Ovary (tissue), 3 donors: Measurements from ENCODE around the gene ATF7IP.

Experiments used
- EP300 ChIP-seq: sonication (generic); formaldehyde crosslinking; IDR thresholded peaks from one replicate; pipeline ENCODE4 v1.6.1; 2017; ENCODE audit warnings: antibody characterized with exemption
- POLR2A ChIP-seq: fragments of 450-650 bp; IDR thresholded peaks from one replicate; pipeline ENCODE4 v1.6.1; 2017; ENCODE audit warnings: antibody characterized with exemption, mild to moderate bottlenecking, moderate library complexity
- TF ChIP-seq, protein P1 (sequence below), 3 donors: fragments of 450-650 bp in 2 of 3; fragments of 200-600 bp in 1 of 3; IDR thresholded peaks; one replicate each; pipeline versions ENCODE4 v1.5.1 to v1.8.0; 2016 to 2022; ENCODE audit warnings: antibody characterized with exemption in 3 of 3, mild to moderate bottlenecking in 1 of 3
- donor health status: DM: no; HTN: no; CAD: no.

- TF ChIP-seq, protein P1, sequence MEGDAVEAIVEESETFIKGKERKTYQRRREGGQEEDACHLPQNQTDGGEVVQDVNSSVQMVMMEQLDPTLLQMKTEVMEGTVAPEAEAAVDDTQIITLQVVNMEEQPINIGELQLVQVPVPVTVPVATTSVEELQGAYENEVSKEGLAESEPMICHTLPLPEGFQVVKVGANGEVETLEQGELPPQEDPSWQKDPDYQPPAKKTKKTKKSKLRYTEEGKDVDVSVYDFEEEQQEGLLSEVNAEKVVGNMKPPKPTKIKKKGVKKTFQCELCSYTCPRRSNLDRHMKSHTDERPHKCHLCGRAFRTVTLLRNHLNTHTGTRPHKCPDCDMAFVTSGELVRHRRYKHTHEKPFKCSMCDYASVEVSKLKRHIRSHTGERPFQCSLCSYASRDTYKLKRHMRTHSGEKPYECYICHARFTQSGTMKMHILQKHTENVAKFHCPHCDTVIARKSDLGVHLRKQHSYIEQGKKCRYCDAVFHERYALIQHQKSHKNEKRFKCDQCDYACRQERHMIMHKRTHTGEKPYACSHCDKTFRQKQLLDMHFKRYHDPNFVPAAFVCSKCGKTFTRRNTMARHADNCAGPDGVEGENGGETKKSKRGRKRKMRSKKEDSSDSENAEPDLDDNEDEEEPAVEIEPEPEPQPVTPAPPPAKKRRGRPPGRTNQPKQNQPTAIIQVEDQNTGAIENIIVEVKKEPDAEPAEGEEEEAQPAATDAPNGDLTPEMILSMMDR (IDR thresholded peaks at IDR 0.05) = no peak
- no peak for TF ChIP-seq POLR2A
- no peak for TF ChIP-seq EP300
Measured at GRCh38 chr12:14430394-14430986, 65.0 kb downstream of the ATF7IP start.
